SU-DHL-6 (cell line): ENCODE measurements around the gene EVA1B.

Experiments
- EZH2phosphoT487 ChIP-seq: fragments of 200-600 bp; sonication (generic), shearing (Covaris generic); conservative IDR thresholded peaks from 2 replicates; pipeline ENCODE4 v1.6.1; 2018; ENCODE audit warnings: mild to moderate bottlenecking, antibody characterized with exemption, low read length, moderate library complexity, mixed read lengths
- TF ChIP-seq, protein P1 (sequence below): fragments of 200-600 bp; sonication (generic); IDR thresholded peaks from one replicate; pipeline ENCODE4 v1.5.1; 2017; ENCODE audit warnings: antibody characterized with exemption, mild to moderate bottlenecking, low read length, moderate library complexity; ENCODE audit not compliant: insufficient read depth, poor library complexity, severe bottlenecking

DNA sequence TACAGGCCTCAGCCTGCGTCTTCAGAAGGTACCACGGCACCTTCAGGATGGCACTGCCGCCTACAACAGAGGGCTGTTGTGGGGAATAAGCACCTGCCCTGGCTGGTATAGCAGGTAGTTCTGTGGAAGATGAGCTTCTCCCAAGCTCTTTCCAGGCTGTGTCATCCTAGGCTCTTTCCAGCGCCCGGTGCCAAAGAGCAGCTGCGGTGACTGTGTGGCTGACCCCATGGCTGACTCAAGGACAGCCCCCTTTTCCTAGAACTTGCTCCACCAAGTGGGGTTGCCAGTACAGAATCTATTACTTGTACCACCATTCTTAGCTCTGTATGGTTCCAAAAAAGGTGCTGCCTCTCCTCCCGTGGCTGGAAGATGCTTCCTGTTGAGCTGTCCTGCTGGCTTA lies 21.9 kb upstream of the EVA1B start:
- TF ChIP-seq, protein P1, sequence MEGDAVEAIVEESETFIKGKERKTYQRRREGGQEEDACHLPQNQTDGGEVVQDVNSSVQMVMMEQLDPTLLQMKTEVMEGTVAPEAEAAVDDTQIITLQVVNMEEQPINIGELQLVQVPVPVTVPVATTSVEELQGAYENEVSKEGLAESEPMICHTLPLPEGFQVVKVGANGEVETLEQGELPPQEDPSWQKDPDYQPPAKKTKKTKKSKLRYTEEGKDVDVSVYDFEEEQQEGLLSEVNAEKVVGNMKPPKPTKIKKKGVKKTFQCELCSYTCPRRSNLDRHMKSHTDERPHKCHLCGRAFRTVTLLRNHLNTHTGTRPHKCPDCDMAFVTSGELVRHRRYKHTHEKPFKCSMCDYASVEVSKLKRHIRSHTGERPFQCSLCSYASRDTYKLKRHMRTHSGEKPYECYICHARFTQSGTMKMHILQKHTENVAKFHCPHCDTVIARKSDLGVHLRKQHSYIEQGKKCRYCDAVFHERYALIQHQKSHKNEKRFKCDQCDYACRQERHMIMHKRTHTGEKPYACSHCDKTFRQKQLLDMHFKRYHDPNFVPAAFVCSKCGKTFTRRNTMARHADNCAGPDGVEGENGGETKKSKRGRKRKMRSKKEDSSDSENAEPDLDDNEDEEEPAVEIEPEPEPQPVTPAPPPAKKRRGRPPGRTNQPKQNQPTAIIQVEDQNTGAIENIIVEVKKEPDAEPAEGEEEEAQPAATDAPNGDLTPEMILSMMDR, result no peak
- no peak for TF ChIP-seq EZH2phosphoT487
